Inflammatory macrophage (primary cell): ENCODE results near the gene TNFAIP3.
"Not testable (repeated sequence)": the region's sequence is repeated elsewhere in the genome, so short reads cannot be mapped to it uniquely, and the experiment has no call there.

Experiments
- DNase-seq, 2 donors: peaks; one replicate each; pipeline ENCODE4 v3.0.0-alpha.2; 2020 to 2022

The TNFAIP3 gene

GRCh38 chr6:137878486-137879285, 11.6 kb downstream of the TNFAIP3 start:
- DNase-seq: no peak

GRCh38 chr6:137879299-137879698, 12.2 kb downstream of the TNFAIP3 start:
- DNase-seq: no peak

- DNase-seq: no peak
These were observed 13.1 kb downstream of the TNFAIP3 start for GRCh38 chr6:137879885-137880745.

GRCh38 chr6:137880746-137881521, 13.9 kb downstream of the TNFAIP3 start:
- no peak for DNase-seq

- DNase-seq: no peak
These were observed 14.4 kb downstream of the TNFAIP3 start for GRCh38 chr6:137881522-137881886.

- DNase-seq: peak; percentile 42 to 47
These were observed 15.3 kb downstream of the TNFAIP3 start for GRCh38 chr6:137882225-137882961.

GRCh38 chr6:137883400-137884148, 16.5 kb downstream of the TNFAIP3 start:
- DNase-seq: peak; percentile 44 to 48

- no peak for DNase-seq
These were observed 17.3 kb downstream of the TNFAIP3 start for GRCh38 chr6:137884149-137884909.

- DNase-seq: not testable (repeated sequence)
These were observed 17.8 kb downstream of the TNFAIP3 start for GRCh38 chr6:137884910-137885229.

- DNase-seq: not testable (repeated sequence)
These were observed 19.2 kb downstream of the TNFAIP3 start for GRCh38 chr6:137886226-137886625.

GRCh38 chr6:137890983-137891537, 24.0 kb downstream of the TNFAIP3 start:
- no peak for DNase-seq

- DNase-seq: peak; percentile 54 to 60
These were observed 25.2 kb downstream of the TNFAIP3 start for GRCh38 chr6:137892271-137892708.

- no peak for DNase-seq
These were observed 26.1 kb downstream of the TNFAIP3 start for GRCh38 chr6:137893181-137893580.

- no peak for DNase-seq
These were observed 26.7 kb downstream of the TNFAIP3 start for GRCh38 chr6:137893726-137894125.

- not testable (repeated sequence) for DNase-seq
These were observed 27.3 kb downstream of the TNFAIP3 start for GRCh38 chr6:137894378-137894777.

- DNase-seq: no peak
These were observed 27.8 kb downstream of the TNFAIP3 start for GRCh38 chr6:137894779-137895385.

- DNase-seq: no peak
These were observed 29.6 kb downstream of the TNFAIP3 start for GRCh38 chr6:137896647-137897046.

- DNase-seq: no peak
These were observed 33.8 kb downstream of the TNFAIP3 start for GRCh38 chr6:137900815-137901214.

- no peak for DNase-seq
These were observed 34.4 kb downstream of the TNFAIP3 start for GRCh38 chr6:137901454-137901853.

GRCh38 chr6:137902699-137903098, 35.6 kb downstream of the TNFAIP3 start:
- DNase-seq: no peak
